ENCODE measurements around the gene TTLL11.

DNA sequence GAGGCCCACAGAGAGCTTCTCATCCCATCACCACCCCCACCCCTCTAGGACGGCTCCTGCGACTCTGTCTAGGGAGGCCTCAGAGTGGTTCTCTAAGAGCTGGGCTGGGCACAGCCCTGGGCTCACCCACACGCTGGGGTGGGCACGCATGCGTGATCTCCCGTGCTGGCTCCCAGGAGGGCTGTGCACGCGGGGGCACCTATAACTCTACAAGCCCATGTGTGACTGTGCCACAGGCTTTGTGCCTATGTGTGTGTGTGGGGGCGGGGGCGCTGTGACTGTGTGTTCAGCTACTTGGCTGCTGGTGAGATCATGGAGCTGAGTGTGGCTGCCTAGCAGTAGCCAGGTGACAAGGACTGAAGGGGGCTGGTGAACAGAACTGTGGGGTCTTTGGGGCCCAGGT, 34.3 kb upstream of the TTLL11 start:
- no peak for TF ChIP-seq EZH2 (IDR thresholded peaks at IDR 0.05; ENCODE audit: insufficient read depth, low read length)
- TF ChIP-seq, protein P1, sequence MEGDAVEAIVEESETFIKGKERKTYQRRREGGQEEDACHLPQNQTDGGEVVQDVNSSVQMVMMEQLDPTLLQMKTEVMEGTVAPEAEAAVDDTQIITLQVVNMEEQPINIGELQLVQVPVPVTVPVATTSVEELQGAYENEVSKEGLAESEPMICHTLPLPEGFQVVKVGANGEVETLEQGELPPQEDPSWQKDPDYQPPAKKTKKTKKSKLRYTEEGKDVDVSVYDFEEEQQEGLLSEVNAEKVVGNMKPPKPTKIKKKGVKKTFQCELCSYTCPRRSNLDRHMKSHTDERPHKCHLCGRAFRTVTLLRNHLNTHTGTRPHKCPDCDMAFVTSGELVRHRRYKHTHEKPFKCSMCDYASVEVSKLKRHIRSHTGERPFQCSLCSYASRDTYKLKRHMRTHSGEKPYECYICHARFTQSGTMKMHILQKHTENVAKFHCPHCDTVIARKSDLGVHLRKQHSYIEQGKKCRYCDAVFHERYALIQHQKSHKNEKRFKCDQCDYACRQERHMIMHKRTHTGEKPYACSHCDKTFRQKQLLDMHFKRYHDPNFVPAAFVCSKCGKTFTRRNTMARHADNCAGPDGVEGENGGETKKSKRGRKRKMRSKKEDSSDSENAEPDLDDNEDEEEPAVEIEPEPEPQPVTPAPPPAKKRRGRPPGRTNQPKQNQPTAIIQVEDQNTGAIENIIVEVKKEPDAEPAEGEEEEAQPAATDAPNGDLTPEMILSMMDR (IDR thresholded peaks at IDR 0.05; ENCODE audit: insufficient read depth, low read depth, low read length), result no peak
